Brain microvascular endothelial cell (primary cell): ENCODE data around the gene PFDN4.
"Not testable (repeated sequence)": the region's sequence is repeated elsewhere in the genome, so short reads cannot be mapped to it uniquely, and the experiment has no call there.

ENCODE experiments used
- DNase-seq: peaks from one replicate; pipeline ENCODE4 v3.0.0-alpha.2; 2020
- H3K27ac ChIP-seq: fragments of 250-450 bp; sonication (Bioruptor Pico); 2 replicates; pipeline ENCODE4 v1.5.1; 2020; ENCODE audit warnings: mild to moderate bottlenecking, moderate library complexity
- H3K27me3 ChIP-seq: fragments of 250-450 bp; sonication (Bioruptor Pico); replicated peaks from 2 replicates; pipeline ENCODE4 v1.5.1; 2020; ENCODE audit warnings: mild to moderate bottlenecking
- H3K36me3 ChIP-seq: fragments of 250-450 bp; sonication (Bioruptor Pico); replicated peaks from 2 replicates; pipeline ENCODE4 v1.5.1; 2020; ENCODE audit warnings: mild to moderate bottlenecking
- H3K4me3 ChIP-seq: 2 replicates; pipeline ENCODE4 v1.5.1; 2011; ENCODE audit warnings: low read depth, mild to moderate bottlenecking, control low read depth, low read length, moderate library complexity
- in situ Hi-C: cut with HindIII; loops from 2 replicates; pipeline ENCODE4 v1.10.0; 2017; ENCODE audit warnings: low sequenced_read_pairs, low pct_ligation_motif_present
- TF ChIP-seq, protein P1 (sequence below): IDR thresholded peaks from 2 replicates; pipeline ENCODE4 v1.5.1; 2011; ENCODE audit warnings: low read depth, mild to moderate bottlenecking, moderate library complexity, low read length, control low read depth, inconsistent platforms; ENCODE audit errors: missing control alignments

PFDN4 gene

GRCh38 chr20:54237116-54237943 lies 29.4 kb downstream of the PFDN4 start:
- Histone ChIP-seq H3K27me3 (no peaks in the 10 kb centered on the region), H3K36me3 (no peaks in the 10 kb centered on the region), H3K4me3 (no peak overlapping the region), H3K27ac (no peak overlapping the region)
- in situ Hi-C loops: no loop called here
- DNase-seq: no peak
- TF ChIP-seq, protein P1, sequence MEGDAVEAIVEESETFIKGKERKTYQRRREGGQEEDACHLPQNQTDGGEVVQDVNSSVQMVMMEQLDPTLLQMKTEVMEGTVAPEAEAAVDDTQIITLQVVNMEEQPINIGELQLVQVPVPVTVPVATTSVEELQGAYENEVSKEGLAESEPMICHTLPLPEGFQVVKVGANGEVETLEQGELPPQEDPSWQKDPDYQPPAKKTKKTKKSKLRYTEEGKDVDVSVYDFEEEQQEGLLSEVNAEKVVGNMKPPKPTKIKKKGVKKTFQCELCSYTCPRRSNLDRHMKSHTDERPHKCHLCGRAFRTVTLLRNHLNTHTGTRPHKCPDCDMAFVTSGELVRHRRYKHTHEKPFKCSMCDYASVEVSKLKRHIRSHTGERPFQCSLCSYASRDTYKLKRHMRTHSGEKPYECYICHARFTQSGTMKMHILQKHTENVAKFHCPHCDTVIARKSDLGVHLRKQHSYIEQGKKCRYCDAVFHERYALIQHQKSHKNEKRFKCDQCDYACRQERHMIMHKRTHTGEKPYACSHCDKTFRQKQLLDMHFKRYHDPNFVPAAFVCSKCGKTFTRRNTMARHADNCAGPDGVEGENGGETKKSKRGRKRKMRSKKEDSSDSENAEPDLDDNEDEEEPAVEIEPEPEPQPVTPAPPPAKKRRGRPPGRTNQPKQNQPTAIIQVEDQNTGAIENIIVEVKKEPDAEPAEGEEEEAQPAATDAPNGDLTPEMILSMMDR: no peak

- Histone ChIP-seq H3K4me3 (no peak overlapping the region), H3K27me3 (no peaks in the 10 kb centered on the region), H3K27ac (no peak overlapping the region), H3K36me3 (no peaks in the 10 kb centered on the region)
- no peak for DNase-seq
- in situ Hi-C loops: no loop called here
- TF ChIP-seq, protein P1: no peak
These were observed 36.2 kb downstream of the PFDN4 start for GRCh38 chr20:54244113-54244512.

DNA sequence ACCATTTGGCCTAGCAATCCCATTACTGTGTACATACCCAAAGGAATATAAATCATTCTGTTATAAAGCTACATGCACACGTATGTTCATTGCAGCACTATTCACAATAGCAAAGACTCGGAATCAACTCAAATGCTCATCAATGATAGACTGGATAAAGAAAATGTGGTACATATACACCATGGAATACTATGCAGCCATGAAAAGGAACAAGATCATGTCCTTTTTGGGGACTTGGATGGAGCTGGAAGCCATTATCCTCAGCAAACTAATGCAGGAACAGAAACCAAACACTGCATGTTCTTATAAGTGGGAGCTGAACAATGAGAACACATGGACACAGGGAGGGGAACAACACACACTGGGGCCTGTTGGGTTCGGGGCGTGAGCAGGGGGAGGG lies 40.8 kb downstream of the PFDN4 start:
- DNase-seq, H3K4me3 ChIP-seq, H3K27me3 ChIP-seq, H3K27ac ChIP-seq, H3K36me3 ChIP-seq, in situ Hi-C loops: not testable (repeated sequence)

GRCh38 chr20:54250691-54251090 lies 42.8 kb downstream of the PFDN4 start:
- Histone ChIP-seq H3K36me3 (no peaks in the 10 kb centered on the region), H3K4me3 (no peak overlapping the region), H3K27me3 (no peaks in the 10 kb centered on the region), H3K27ac (no peak overlapping the region)
- in situ Hi-C loops: no loop called here
- TF ChIP-seq, protein P1: no peak
- DNase-seq: no peak

- DNase-seq: no peak
- in situ Hi-C loops: no loop called here
- TF ChIP-seq, protein P1: no peak
- Histone ChIP-seq H3K27ac (no peak overlapping the region), H3K4me3 (no peak overlapping the region), H3K27me3 (no peaks in the 10 kb centered on the region), H3K36me3 (no peaks in the 10 kb centered on the region)
These were observed 43.2 kb downstream of the PFDN4 start for GRCh38 chr20:54251096-54251495.

- no peak for DNase-seq
- TF ChIP-seq, protein P1: no peak
- in situ Hi-C loops: no loop called here
- Histone ChIP-seq H3K27ac (peak overlapping the region; percentile 51), H3K36me3 (no peaks in the 10 kb centered on the region), H3K27me3 (no peaks in the 10 kb centered on the region), H3K4me3 (no peak overlapping the region)
These were observed 46.7 kb downstream of the PFDN4 start for GRCh38 chr20:54254596-54254995.
